ENCODE results near the gene TPK1.

Gene TPK1

GRCh38 chr7:144403102-144403501 lies 432.8 kb downstream of the TPK1 start:
- no peak for TF ChIP-seq CTCF (IDR thresholded peaks at IDR 0.05)
- Histone ChIP-seq H3K27ac (no peak overlapping the region), H3K4me3 (no peak overlapping the region)
- DNase-seq (ENCODE audit: low spot score), result no peak

All from coronary artery (tissue), 2 donors.